ENCODE results near the gene OR51V1.

DNA sequence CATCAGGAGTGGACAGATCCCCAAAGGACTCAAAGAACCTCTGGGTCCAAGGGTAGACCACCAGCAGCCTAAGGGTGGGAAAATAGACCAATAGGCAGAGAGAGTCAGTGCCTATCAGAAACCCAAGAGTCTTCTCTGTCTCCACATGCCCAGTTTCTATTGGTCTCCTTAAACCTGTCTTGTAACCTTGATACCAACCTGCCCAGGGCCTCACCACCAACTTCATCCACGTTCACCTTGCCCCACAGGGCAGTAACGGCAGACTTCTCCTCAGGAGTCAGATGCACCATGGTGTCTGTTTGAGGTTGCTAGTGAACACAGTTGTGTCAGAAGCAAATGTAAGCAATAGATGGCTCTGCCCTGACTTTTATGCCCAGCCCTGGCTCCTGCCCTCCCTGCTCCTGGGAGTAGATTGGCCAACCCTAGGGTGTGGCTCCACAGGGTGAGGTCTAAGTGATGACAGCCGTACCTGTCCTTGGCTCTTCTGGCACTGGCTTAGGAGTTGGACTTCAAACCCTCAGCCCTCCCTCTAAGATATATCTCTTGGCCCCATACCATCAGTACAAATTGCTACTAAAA, 26.3 kb upstream of the OR51V1 start, which contains the start of gene HBB:
- no peak for TF ChIP-seq POLR2A (IDR thresholded peaks at IDR 0.05)
- TF ChIP-seq, protein P1, sequence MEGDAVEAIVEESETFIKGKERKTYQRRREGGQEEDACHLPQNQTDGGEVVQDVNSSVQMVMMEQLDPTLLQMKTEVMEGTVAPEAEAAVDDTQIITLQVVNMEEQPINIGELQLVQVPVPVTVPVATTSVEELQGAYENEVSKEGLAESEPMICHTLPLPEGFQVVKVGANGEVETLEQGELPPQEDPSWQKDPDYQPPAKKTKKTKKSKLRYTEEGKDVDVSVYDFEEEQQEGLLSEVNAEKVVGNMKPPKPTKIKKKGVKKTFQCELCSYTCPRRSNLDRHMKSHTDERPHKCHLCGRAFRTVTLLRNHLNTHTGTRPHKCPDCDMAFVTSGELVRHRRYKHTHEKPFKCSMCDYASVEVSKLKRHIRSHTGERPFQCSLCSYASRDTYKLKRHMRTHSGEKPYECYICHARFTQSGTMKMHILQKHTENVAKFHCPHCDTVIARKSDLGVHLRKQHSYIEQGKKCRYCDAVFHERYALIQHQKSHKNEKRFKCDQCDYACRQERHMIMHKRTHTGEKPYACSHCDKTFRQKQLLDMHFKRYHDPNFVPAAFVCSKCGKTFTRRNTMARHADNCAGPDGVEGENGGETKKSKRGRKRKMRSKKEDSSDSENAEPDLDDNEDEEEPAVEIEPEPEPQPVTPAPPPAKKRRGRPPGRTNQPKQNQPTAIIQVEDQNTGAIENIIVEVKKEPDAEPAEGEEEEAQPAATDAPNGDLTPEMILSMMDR (IDR thresholded peaks at IDR 0.05), result no peak
